SW 1271 (cell line): Measurements from ENCODE around the gene P3H4.

Source experiments
- DNase-seq, 2 experiments: peaks; one replicate each; lab custom pipeline; 2025; lab: John Stamatoyannopoulos, UW

P3H4 gene

GRCh38 chr17:41822216-41823140 lies 10.7 kb upstream of the P3H4 start:
- DNase-seq, result no peak

- no peak for DNase-seq
Measured at GRCh38 chr17:41821776-41822175, 10.0 kb upstream of the P3H4 start.

DNA sequence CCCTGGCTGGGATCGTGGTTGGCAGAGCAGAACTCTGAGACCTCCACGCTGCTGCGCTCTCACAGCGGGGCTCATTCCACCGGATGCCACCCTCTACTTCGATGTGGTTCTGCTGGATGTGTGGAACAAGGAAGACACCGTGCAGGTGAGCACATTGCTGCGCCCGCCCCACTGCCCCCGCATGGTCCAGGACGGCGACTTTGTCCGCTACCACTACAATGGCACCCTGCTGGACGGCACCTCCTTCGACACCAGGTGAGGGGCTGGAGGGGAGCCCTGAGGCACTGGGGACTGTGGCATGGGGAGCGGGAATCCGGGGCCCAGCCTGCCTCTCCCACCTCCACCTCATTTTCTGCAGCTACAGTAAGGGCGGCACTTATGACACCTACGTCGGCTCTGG lies 6.3 kb upstream of the P3H4 start:
- no peak for DNase-seq

- no peak for DNase-seq
Measured at GRCh38 chr17:41816637-41817320, 5.0 kb upstream of the P3H4 start.

DNA sequence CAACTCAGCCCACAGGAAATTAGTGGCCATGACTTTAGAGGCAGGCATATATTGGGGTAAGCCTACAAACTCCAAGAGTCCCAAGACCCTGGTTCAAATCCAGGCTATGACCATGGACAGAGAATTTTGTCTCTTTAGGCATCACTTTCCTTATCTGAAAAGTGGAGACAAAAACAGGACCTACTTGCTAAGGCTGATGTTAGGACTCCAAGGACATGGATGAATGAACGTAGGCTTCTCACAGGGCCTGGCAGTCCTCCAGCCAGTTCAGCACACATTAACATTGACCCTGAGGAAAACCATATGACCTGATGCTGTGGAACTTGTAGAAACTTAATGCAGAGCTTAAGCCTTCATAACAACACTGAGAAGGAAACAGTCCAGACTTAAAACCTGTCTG lies 2.4 kb upstream of the P3H4 start:
- no peak for DNase-seq

GRCh38 chr17:41813699-41814124 lies 2.0 kb upstream of the P3H4 start:
- no peak for DNase-seq

DNA sequence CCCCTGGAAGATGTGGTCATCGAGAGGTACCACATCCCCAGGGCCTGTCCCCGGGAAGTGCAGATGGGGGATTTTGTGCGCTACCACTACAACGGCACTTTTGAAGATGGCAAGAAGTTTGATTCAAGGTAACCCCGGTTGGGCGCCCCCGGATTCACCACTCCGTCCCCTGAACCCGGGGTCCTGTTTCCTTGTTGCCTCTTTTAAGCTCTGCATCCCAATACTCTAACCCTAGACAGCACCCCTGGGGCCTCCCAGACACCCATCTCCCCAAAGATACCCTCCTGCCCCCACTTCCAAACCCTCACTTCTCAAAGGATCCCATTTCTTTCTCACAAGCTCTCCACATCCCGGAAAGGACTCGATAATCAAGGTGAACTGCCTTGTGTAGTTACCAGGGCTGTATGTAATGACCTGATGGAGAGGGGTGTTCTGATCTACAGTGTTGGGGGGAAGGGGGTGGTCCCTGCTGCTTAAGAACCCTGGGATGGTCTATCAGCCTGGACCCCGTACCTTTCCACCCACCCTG lies 1.5 kb upstream of the P3H4 start:
- no peak for DNase-seq

DNA sequence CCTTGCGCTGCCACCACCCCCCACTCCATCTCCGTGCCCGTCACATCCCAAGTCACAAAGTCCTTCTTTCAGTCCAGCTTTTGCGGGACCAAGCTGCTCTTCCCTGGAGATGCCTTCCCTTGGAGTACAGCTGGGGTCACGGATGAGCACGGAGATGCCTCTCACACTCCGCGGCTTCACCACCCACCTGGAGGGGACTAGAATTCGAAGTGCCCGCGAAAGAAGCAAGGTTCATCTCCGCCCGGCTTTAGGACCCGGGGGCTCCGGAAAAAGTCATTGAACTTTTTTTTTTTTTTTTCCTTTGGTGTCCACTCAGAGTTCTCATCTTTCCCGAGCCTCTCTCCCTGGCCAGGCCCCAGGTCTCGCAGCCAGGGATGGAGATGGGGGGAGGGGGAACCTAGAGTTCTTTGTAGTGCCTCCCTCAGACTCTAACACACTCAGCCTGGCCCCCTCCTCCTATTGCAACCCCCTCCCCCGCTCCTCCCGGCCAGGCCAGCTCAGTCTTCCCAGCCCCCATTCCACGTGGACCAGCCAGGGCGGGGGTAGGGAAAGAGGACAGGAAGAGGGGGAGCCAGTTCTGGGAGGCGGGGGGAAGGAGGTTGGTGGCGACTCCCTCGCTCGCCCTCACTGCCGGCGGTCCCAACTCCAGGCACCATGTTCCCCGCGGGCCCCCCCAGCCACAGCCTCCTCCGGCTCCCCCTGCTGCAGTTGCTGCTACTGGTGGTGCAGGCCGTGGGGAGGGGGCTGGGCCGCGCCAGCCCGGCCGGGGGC lies 817 bp upstream of the P3H4 start, which contains the start of gene FKBP10:
Gene FKBP10 (plus strand): TSS at position 624 of the 771 bp plus-strand sequence. CDS start 31 bp downstream, at position 655.
- DNase-seq, result peak; percentile 84 to 85

DNA sequence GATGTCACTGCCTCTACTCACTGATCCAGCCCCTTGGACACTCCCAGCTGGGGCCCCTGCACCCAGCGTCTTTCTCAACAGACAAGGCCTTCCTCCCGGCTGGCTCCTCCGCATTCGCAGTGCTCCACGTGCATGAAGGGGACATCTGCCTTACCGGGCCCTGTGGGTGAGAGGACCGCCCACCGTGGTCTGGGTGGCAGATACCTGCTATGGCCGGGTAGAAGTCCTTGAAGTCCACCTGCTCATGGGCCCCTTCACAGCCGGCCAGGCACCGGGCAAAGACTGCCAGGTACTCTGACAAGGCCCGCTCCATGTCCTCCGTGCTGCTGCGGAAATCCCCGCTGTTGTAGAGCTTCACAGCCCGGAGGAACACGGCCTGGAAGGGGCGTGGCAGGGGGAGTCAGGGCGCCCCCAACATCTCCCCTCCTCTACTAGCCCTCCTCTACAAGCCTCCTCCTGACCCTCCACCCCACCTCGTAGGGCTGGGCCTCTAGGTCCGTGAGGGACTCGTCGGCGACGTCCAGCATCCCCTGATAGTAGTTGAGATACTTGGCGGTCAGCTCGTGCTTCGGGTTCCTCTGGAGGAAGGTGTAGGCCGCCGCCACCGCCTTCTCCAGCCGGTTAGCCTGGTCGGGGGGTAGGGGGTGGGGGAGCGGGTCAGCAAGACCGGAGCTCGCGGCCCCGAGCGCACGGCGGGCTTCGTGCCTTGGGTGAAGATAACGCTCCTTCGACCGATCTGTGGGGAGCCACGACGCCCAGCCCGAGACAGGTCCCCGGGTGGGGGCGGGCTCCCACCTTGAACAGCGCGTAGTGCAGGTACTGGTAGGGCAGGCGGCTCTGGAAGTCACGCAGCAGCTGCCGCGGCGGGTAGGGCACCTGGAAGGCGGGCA lies 845 bp downstream of the P3H4 start:
- peak in 1 of 2 experiments; percentile 43 for DNase-seq

DNA sequence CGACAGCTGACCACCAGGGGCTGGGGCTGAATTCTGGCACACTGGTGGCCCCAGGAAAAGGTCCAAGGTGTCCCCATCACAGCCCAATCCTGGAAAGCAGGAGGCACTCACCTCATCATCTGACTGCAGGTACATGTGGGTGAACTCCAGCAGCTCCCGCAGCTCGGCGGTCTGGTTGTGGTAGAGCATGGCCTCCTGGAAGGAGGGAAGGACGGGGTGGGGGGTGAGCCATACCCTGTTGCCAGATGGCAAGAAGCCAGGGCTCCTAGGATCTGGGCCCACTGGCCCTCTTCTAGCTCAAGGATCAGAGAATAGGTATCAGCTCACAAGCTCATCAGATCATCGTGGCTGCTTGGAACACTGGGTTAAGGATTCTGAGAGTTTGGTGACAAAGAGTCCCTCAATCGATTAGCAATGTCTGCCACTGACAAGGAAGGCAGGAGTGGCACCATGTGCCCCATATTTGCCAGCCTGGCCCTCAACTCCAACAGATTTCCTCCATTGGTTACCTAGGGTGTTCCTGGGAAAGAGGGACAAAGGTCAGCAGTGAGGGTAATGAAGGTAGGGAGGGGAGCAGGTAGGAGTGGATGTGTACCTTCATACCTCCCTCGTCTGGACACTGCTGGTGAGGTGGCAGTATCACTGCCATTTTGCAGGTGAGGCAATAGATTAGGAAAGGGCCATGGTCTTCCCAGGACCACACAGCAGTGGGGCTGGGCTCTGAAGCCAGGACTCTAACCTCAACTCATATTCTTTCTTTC lies 4.9 kb downstream of the P3H4 start:
- DNase-seq, result no peak

DNA sequence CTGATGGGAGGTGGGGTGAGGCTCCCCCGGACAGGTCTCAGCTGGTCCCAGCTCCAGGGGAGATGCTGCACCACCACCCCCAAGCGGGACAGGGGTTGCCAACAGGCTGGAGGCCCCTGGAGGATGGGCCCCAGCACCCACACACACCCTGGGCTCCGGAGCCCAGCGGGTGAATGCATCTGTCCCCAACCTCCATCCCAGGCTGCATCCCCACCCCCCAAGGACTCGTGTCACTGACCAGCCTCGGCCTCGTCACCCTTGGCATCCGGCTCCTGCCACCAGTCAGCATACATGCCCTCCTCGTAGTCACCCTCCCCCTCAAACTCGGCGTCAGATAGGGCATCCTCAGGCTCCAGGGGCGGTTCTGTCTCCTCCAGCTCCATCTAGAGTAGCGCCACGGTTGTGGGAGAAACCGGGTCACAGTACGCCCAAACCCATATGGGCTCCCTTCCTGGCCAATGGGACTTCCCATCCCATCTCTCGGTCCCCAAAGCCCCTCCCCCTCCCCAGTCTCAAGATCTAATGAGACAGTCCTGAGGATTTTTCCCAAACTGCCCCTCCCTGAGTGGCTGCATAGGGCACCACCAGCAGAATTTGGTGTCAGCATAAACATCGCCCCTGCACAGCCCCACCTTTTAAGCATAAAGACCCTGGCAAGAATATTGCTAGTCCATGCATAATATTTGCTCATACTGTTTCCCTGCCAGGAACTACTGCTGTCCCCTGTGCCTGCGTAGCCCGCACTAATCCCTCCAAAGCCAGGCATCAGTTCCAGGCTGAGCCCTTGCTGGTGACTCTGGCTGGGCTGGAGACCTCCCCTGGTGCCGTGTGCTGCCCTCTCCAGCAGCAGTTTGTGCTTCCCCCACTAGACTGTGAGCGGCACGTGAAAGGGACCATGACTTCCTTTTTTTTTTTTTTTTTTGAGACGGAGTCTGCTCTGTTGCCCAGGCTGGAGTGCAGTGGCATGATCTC lies 8.4 kb downstream of the P3H4 start:
- DNase-seq, result no peak

DNA sequence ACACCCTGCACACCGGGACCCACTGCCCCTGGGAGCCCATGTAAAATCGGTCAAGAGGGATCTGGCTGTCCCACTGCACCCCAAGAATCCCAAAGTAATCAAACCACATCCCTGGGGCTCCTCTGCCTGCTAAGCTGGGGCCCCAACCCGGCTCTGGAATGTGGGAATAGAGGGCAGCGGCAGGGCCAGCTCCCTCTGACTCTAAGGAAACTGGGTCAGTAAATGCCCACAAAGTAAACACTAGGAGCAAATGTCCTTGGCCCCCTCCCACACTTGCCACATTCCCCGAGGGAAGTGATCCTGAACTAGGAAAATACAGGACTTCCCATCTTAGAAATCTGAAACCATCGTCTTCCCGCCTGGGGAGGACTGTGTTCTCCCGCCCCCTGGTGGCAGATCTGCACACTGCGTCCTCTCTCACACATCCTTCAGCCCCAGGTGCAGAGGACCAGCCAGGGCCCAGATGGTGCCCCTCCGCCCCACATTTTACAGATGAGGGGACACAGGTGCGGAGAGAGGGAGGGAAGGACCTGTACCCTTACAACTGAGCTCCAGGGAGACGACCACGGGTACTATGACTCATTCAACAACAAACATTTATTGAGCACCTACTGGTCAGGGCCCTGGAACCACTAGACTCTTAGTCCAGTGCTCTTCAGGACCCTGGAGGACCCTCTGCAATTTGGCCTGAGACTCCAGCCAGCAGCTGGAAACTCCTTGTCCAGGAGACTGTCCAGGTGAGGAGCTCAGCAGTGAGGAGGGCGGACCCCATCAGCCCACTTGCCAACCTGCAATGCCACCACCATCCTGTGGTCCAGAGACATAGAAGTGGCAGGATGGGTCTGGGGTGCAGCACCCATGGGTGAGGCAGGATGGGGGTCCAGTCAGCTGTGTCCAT lies 10.1 kb downstream of the P3H4 start:
- peak in 1 of 2 experiments; percentile 59 for DNase-seq

GRCh38 chr17:41800601-41801373 lies 11.0 kb downstream of the P3H4 start:
- no peak for DNase-seq

DNA sequence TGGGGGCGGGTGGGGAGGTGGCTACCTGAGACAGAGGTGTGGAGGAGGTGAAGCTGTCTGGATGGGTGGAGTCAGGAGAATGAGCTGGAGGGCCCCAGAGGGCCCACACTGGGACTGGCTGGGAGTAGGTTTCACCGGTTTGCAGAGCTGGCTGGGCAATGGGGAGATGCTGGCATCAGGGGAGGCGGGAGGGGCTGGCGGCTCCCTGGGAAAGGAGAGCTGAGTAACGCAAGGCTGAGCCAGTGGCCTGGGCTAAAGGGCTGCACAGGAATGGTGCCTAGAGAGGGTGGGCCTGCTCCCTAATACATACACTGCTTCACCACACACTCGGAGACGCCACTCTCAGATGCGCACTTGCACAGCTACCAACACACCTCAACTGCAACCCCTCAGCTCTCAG lies 12.4 kb downstream of the P3H4 start:
- DNase-seq, result no peak

GRCh38 chr17:41797377-41797776 lies 14.4 kb downstream of the P3H4 start:
- no peak for DNase-seq

DNA sequence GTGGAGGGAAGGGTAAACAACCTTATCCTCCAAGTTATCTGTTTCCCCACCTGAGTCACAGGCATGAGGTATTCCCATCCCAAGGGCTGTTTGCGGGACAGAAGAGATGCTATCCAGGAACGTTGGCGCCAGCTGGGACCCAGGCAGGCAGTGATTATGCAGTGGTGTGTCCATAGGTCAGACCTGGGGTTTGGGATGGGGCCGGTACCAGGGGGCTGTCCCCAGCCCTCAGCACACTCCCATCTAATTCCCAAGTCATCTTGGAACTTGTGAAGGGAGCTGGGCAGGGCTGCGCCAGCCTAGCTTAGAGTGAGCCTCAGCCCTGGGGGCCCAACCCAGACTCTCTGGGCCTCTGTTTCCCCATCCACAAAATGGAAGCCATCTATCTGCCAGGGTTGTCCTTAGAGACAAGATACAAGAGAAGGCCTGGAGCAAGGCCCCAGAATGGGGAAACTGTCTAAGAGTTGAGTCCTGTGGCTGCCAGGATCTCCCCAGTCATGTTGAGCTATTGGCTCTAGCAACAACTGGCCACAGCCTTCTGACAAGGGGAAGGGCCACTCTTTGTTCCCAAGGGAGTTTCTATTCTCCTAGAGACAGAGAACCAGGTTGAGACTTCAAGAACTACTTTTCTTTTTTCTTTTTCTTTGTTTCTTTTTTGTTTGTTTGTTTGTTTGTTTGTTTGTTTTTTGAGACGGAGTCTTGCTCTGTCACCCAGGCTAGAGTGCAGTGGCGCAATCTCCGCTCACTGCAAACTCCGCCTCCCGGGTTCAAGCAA lies 15.4 kb downstream of the P3H4 start:
- DNase-seq, result no peak
